SU-DHL-6 (cell line): ENCODE measurements around the gene OXCT1.

Source experiments
- H2AFZ ChIP-seq: fragments of 200-600 bp; sonication (generic); 2 replicates; pipeline ENCODE4 v1.6.1; 2014; ENCODE audit warnings: low read depth, mild to moderate bottlenecking, moderate library complexity, mixed read lengths, antibody characterized with exemption, low read length; ENCODE audit not compliant: severe bottlenecking
- H3F3A ChIP-seq: fragments of 200-600 bp; shearing (Covaris generic); 2 replicates; pipeline ENCODE4 v1.6.0; 2016; ENCODE audit warnings: antibody characterized with exemption, mild to moderate bottlenecking; ENCODE audit not compliant: insufficient read depth
- H3K27ac ChIP-seq: fragments of 200-600 bp; sonication (generic); 2 replicates; pipeline ENCODE4 v1.5.1; 2016; ENCODE audit warnings: low read depth, mild to moderate bottlenecking, low read length, moderate library complexity, mixed read lengths
- H3K27me3 ChIP-seq: fragments of 200-600 bp; sonication (generic), shearing (Covaris generic); 2 replicates; pipeline ENCODE4 v1.6.0; 2014; ENCODE audit warnings: mild to moderate bottlenecking, low read length
- H3K36me3 ChIP-seq: fragments of 200-600 bp; sonication (generic); 2 replicates; pipeline ENCODE4 v1.6.1; 2014; ENCODE audit warnings: mild to moderate bottlenecking, low read length, mixed read lengths
- H3K4me2 ChIP-seq: fragments of 300-600, 200-600 bp; shearing (Covaris generic), sonication (generic); 2 replicates; pipeline ENCODE4 v1.6.0; 2014; ENCODE audit warnings: low read length, low read depth, mild to moderate bottlenecking; ENCODE audit not compliant: poor library complexity, severe bottlenecking
- H3K4me3 ChIP-seq: fragments of 200-600 bp; sonication (generic); 2 replicates; pipeline ENCODE4 v1.5.1; 2014; ENCODE audit warnings: antibody characterized with exemption, low read length, mild to moderate bottlenecking, mixed read lengths; ENCODE audit not compliant: insufficient read depth, poor library complexity, severe bottlenecking
- H3K79me2 ChIP-seq: fragments of 200-600 bp; sonication (generic); 2 replicates; pipeline ENCODE4 v1.6.1; 2014; ENCODE audit warnings: mild to moderate bottlenecking, low read length, moderate library complexity; ENCODE audit not compliant: insufficient read depth
- H3K9ac ChIP-seq: fragments of 200-600 bp; sonication (generic); 2 replicates; pipeline ENCODE4 v1.7.0; 2014; ENCODE audit warnings: mild to moderate bottlenecking, low read length
- H3K9me2 ChIP-seq: fragments of 200-600 bp; sonication (generic); replicated peaks from 2 replicates; pipeline ENCODE4 v1.6.1; 2014; ENCODE audit warnings: low read length; ENCODE audit not compliant: insufficient read depth
- H3K9me3 ChIP-seq: fragments of 200-600 bp; sonication (generic); 2 replicates; pipeline ENCODE4 v1.6.1; 2014; ENCODE audit warnings: low read length, mixed read lengths; ENCODE audit not compliant: insufficient read depth
- H4K20me1 ChIP-seq: fragments of 200-600 bp; sonication (generic); 2 replicates; pipeline ENCODE4 v1.6.1; 2014; ENCODE audit warnings: low read depth, mild to moderate bottlenecking, antibody characterized with exemption, low read length, moderate library complexity, mixed read lengths
- CTCF ChIP-seq: fragments of 200-600 bp; sonication (generic); IDR thresholded peaks from one replicate; pipeline ENCODE4 v1.5.1; 2017; ENCODE audit warnings: antibody characterized with exemption, mild to moderate bottlenecking, low read length, moderate library complexity; ENCODE audit not compliant: insufficient read depth, poor library complexity, severe bottlenecking
- EZH2phosphoT487 ChIP-seq: fragments of 200-600 bp; sonication (generic), shearing (Covaris generic); conservative IDR thresholded peaks from 2 replicates; pipeline ENCODE4 v1.6.1; 2018; ENCODE audit warnings: mild to moderate bottlenecking, antibody characterized with exemption, low read length, moderate library complexity, mixed read lengths

OXCT1 gene

GRCh38 chr5:41820150-41820549, 50.1 kb downstream of the OXCT1 start:
- H3K79me2 ChIP-seq: no peaks in the 10 kb centered on the region
- no peaks in the 10 kb centered on the region for H3K27me3 ChIP-seq
- H3K9ac ChIP-seq: no peak overlapping the region
- 0 out of 2 replicates have a peak, but pooled peaks cover 5% of the 10 kb centered on the region for H3K36me3 ChIP-seq
- H3K9me3 ChIP-seq: no peaks in the 10 kb centered on the region
- no peaks in the 10 kb centered on the region for H3F3A ChIP-seq
- H3K9me2 ChIP-seq: no peaks in the 10 kb centered on the region
- TF ChIP-seq EZH2phosphoT487 (no peak), CTCF (no peak)
- H3K4me2 ChIP-seq: no peak overlapping the region
- no peak overlapping the region for H2AFZ ChIP-seq
- no peak overlapping the region for H3K4me3 ChIP-seq
- H3K27ac ChIP-seq: no peak overlapping the region
- H4K20me1 ChIP-seq: no peaks in the 10 kb centered on the region; the same call in 1 of the 2 replicates

GRCh38 chr5:41817625-41818301, 52.5 kb downstream of the OXCT1 start:
- no peak overlapping the region for H3K4me2 ChIP-seq
- H3K27ac ChIP-seq: no peak overlapping the region
- H3K9ac ChIP-seq: no peak overlapping the region
- H2AFZ ChIP-seq: no peak overlapping the region
- H3F3A ChIP-seq: no peaks in the 10 kb centered on the region
- no peaks in the 10 kb centered on the region for H3K9me2 ChIP-seq
- TF ChIP-seq CTCF (no peak), EZH2phosphoT487 (no peak)
- no peak overlapping the region for H3K4me3 ChIP-seq
- H3K79me2 ChIP-seq: no peaks in the 10 kb centered on the region; the same call in 1 of the 2 replicates
- 0 out of 2 replicates have a peak, but pooled peaks cover 3% of the 10 kb centered on the region for H3K36me3 ChIP-seq
- no peaks in the 10 kb centered on the region for H4K20me1 ChIP-seq
- no peaks in the 10 kb centered on the region for H3K27me3 ChIP-seq
- no peaks in the 10 kb centered on the region for H3K9me3 ChIP-seq

GRCh38 chr5:41815663-41816229, 54.5 kb downstream of the OXCT1 start:
- Histone ChIP-seq H2AFZ (no peak overlapping the region), H4K20me1 (no peaks in the 10 kb centered on the region), H3K27me3 (no peaks in the 10 kb centered on the region), H3K27ac (no peak overlapping the region), H3K36me3 (0 out of 2 replicates have a peak, but pooled peaks cover 3% of the 10 kb centered on the region), H3K9ac (no peak overlapping the region), H3F3A (no peaks in the 10 kb centered on the region), H3K9me2 (no peaks in the 10 kb centered on the region), H3K4me3 (no peak overlapping the region), H3K79me2 (peaks cover 10% of the 10 kb centered on the region; the same call in 1 of the 2 replicates), H3K9me3 (no peaks in the 10 kb centered on the region), H3K4me2 (no peak overlapping the region)
- TF ChIP-seq CTCF: no peak
- TF ChIP-seq EZH2phosphoT487: no peak
